ENCODE results near the gene ZNF385D. TPM values are rescaled to one million over a fixed set of nuclear protein-coding genes. Genes with fewer than 3 reads are reported as not detected.

ZNF385D gene
- total RNA-seq, 1 experiment from 2014 or later: 9.6 TPM

DNA sequence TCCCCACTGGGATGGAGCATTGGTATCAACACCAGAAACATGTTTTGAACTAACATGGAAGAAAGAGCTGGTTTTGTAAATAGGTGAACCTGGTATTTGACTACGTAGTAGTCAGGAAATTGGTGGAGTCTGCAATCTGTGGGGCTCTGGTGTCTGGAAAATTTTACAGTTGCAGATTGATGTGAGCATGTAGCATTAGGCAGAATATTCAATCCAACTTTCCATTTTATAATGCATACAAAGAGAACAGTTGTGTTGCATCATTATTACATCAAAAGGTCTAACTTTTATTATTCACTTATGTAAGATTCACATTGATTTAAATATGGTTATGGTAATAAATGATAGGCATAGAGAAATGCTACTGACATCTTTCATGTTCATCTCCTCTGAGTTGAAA lies 340.0 kb downstream of the ZNF385D start:
- DNase-seq (ENCODE audit: low spot score) (no peak), ATAC-seq (no peak)
- no peak for TF ChIP-seq FOXK1 (CRISPR knock-in tag; IDR thresholded peaks at IDR 0.05)
- no peak for TF ChIP-seq ZNF671 (CRISPR knock-in tag; IDR thresholded peaks at IDR 0.05)
- TF ChIP-seq, protein P1, sequence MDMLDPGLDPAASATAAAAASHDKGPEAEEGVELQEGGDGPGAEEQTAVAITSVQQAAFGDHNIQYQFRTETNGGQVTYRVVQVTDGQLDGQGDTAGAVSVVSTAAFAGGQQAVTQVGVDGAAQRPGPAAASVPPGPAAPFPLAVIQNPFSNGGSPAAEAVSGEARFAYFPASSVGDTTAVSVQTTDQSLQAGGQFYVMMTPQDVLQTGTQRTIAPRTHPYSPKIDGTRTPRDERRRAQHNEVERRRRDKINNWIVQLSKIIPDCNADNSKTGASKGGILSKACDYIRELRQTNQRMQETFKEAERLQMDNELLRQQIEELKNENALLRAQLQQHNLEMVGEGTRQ (CRISPR knock-in tag; IDR thresholded peaks at IDR 0.05): no peak
- no peak for TF ChIP-seq NFYB (CRISPR knock-in tag; conservative IDR thresholded peaks at IDR 0.05; ENCODE audit: low read depth)
- no peak for TF ChIP-seq ZBTB21 (CRISPR knock-in tag; IDR thresholded peaks at IDR 0.05; ENCODE audit: borderline replicate concordance)
- H3K27ac Mint-ChIP-seq: no peak overlapping the region
- H3K9me3 Mint-ChIP-seq: no peaks in the 10 kb centered on the region
- CTCF ChIA-PET: no interaction called here
- no peak overlapping the region for H3K4me3 Mint-ChIP-seq
- no peaks in the 10 kb centered on the region for H3K4me1 Mint-ChIP-seq
- no peaks in the 10 kb centered on the region for H3K27me3 Mint-ChIP-seq (ENCODE audit: low read depth)
- no peaks in the 10 kb centered on the region for H3K36me3 Mint-ChIP-seq
- POLR2A ChIA-PET: no interaction called here

- CTCF ChIA-PET: no interaction called here
- Mint-ChIP-seq H3K27me3 (ENCODE audit: low read depth) (no peaks in the 10 kb centered on the region), H3K4me3 (no peak overlapping the region), H3K36me3 (no peaks in the 10 kb centered on the region), H3K27ac (no peak overlapping the region), H3K4me1 (no peaks in the 10 kb centered on the region), H3K9me3 (no peaks in the 10 kb centered on the region)
- DNase-seq (ENCODE audit: low spot score) (no peak), ATAC-seq (no peak)
- TF ChIP-seq EMX1 (CRISPR knock-in tag; IDR thresholded peaks at IDR 0.05) (no peak), AR (CRISPR knock-in tag; IDR thresholded peaks at IDR 0.05) (no peak), TEAD4 (CRISPR knock-in tag; IDR thresholded peaks at IDR 0.05) (no peak), JAZF1 (CRISPR knock-in tag; IDR thresholded peaks at IDR 0.05) (no peak), E2F1 (CRISPR knock-in tag; IDR thresholded peaks at IDR 0.05) (no peak)
- TF ChIP-seq, protein P2, sequence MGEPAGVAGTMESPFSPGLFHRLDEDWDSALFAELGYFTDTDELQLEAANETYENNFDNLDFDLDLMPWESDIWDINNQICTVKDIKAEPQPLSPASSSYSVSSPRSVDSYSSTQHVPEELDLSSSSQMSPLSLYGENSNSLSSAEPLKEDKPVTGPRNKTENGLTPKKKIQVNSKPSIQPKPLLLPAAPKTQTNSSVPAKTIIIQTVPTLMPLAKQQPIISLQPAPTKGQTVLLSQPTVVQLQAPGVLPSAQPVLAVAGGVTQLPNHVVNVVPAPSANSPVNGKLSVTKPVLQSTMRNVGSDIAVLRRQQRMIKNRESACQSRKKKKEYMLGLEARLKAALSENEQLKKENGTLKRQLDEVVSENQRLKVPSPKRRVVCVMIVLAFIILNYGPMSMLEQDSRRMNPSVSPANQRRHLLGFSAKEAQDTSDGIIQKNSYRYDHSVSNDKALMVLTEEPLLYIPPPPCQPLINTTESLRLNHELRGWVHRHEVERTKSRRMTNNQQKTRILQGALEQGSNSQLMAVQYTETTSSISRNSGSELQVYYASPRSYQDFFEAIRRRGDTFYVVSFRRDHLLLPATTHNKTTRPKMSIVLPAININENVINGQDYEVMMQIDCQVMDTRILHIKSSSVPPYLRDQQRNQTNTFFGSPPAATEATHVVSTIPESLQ (CRISPR knock-in tag; IDR thresholded peaks at IDR 0.05): no peak
- POLR2A ChIA-PET: no interaction called here
These were observed 341.6 kb downstream of the ZNF385D start for GRCh38 chr3:21409401-21409800.

- ChIA-PET CTCF (no interaction called here), POLR2A (no interaction called here)
- no peak for DNase-seq (ENCODE audit: low spot score)
- no peaks in the 10 kb centered on the region for H3K9me3 Mint-ChIP-seq
- H3K27me3 Mint-ChIP-seq (ENCODE audit: low read depth): no peaks in the 10 kb centered on the region
- H3K36me3 Mint-ChIP-seq: no peaks in the 10 kb centered on the region
- H3K4me3 Mint-ChIP-seq: no peak overlapping the region
- no peak overlapping the region for H3K27ac Mint-ChIP-seq
- no peaks in the 10 kb centered on the region for H3K4me1 Mint-ChIP-seq
- no peak for ATAC-seq
- TF ChIP-seq SMAD4 (CRISPR knock-in tag; IDR thresholded peaks at IDR 0.05): no peak
- TF ChIP-seq CREM (CRISPR knock-in tag; IDR thresholded peaks at IDR 0.05): no peak
- no peak for TF ChIP-seq IRF1 (CRISPR knock-in tag; IDR thresholded peaks at IDR 0.05)
- TF ChIP-seq ZNF317 (CRISPR knock-in tag; IDR thresholded peaks at IDR 0.05; ENCODE audit: borderline replicate concordance, low read depth): no peak
- TF ChIP-seq ZNF423 (CRISPR knock-in tag; IDR thresholded peaks at IDR 0.05): no peak
- TF ChIP-seq, protein P3, sequence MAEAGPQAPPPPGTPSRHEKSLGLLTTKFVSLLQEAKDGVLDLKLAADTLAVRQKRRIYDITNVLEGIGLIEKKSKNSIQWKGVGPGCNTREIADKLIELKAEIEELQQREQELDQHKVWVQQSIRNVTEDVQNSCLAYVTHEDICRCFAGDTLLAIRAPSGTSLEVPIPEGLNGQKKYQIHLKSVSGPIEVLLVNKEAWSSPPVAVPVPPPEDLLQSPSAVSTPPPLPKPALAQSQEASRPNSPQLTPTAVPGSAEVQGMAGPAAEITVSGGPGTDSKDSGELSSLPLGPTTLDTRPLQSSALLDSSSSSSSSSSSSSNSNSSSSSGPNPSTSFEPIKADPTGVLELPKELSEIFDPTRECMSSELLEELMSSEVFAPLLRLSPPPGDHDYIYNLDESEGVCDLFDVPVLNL (CRISPR knock-in tag; IDR thresholded peaks at IDR 0.05; ENCODE audit: borderline replicate concordance, low read depth): no peak
- TF ChIP-seq, protein P4, sequence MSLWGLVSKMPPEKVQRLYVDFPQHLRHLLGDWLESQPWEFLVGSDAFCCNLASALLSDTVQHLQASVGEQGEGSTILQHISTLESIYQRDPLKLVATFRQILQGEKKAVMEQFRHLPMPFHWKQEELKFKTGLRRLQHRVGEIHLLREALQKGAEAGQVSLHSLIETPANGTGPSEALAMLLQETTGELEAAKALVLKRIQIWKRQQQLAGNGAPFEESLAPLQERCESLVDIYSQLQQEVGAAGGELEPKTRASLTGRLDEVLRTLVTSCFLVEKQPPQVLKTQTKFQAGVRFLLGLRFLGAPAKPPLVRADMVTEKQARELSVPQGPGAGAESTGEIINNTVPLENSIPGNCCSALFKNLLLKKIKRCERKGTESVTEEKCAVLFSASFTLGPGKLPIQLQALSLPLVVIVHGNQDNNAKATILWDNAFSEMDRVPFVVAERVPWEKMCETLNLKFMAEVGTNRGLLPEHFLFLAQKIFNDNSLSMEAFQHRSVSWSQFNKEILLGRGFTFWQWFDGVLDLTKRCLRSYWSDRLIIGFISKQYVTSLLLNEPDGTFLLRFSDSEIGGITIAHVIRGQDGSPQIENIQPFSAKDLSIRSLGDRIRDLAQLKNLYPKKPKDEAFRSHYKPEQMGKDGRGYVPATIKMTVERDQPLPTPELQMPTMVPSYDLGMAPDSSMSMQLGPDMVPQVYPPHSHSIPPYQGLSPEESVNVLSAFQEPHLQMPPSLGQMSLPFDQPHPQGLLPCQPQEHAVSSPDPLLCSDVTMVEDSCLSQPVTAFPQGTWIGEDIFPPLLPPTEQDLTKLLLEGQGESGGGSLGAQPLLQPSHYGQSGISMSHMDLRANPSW (CRISPR knock-in tag; conservative IDR thresholded peaks at IDR 0.05; ENCODE audit: low read depth): no peak
- TF ChIP-seq ZNF416 (CRISPR knock-in tag; IDR thresholded peaks at IDR 0.05): no peak
- TF ChIP-seq TEAD4 (CRISPR knock-in tag; IDR thresholded peaks at IDR 0.05): no peak
These were observed 343.3 kb downstream of the ZNF385D start for GRCh38 chr3:21407743-21408142.
